22Rv1 (cell line): ENCODE measurements around the gene VCAN.

Experiments used
- CTCF ChIP-seq: fragments of 450-650 bp; IDR thresholded peaks from 2 replicates; pipeline ENCODE4 v1.5.1; 2017; ENCODE audit warnings: mild to moderate bottlenecking
- ZFX ChIP-seq: fragments of 450-650 bp; IDR thresholded peaks from 2 replicates; pipeline ENCODE4 v1.6.1; 2017; ENCODE audit warnings: antibody characterized with exemption, borderline replicate concordance

- TF ChIP-seq CTCF = no peak
- TF ChIP-seq ZFX = no peak
Observed at GRCh38 chr5:83559118-83559785, 87.7 kb downstream of the VCAN start.
